ENCODE measurements around the gene GADD45GIP1. TPM values are rescaled to one million over a fixed set of nuclear protein-coding genes. Genes with fewer than 3 reads are reported as not detected.
A peak's percentile ranks its signal among the peaks of the same experiment; 100 is the strongest.

Gene GADD45GIP1
- total RNA-seq, 1 experiment from 2014 or later, result 35.9 TPM

DNA sequence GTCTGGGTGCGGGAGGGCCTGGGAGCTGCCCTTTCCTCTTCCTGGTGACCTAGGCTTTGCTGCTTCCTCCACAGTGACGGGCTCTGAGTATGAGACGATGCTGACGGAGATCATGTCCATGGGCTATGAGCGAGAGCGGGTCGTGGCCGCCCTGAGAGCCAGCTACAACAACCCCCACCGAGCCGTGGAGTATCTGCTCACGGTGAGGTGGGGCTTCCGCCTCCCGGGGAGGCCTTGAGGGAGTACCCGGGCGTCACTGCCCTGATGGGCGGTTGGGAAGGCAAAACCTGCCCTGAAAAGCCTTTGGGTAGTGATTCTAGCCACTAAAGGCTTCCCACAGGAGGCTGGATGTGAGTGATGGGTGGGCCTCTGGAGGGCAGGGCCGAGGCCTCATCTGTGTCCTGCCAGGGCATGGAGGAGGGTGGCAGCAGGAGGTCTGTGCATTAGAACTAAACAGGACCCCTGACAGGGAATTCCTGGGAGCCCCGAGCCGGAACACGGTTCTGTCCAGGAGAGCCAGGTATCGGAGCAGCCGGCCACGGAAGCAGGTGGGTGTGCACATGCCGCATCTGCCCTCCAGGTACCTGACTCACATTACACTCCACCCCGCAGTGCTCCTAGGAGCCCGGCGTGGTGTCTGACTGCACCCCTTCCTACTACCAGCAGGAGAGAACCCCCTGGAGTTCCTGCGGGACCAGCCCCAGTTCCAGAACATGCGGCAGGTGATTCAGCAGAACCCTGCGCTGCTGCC is 8.2 kb downstream of the GADD45GIP1 start:
- Histone ChIP-seq H4K20me1 (ENCODE audit: insufficient read depth) (no peaks in the 10 kb centered on the region; the same call in 1 of the 2 replicates), H3K79me2 (ENCODE audit: insufficient read depth, low read length) (peaks cover 62% of the 10 kb centered on the region), H3K9ac (ENCODE audit: low read length) (no peak overlapping the region), H3K27me3 (ENCODE audit: insufficient read depth, low read length) (no peaks in the 10 kb centered on the region), H3K4me1 (ENCODE audit: control insufficient read depth in 1 of 2, insufficient read depth in 2 of 2, low read length in 2 of 2) (peaks cover 3 to 16% of the 10 kb centered on the region in 2 experiments; a peak in 3 of 4 replicates), H3K27ac (ENCODE audit: low read depth, low read length) (peak overlapping the region; percentile 2; the same call in 1 of the 2 replicates), H3K36me3 (ENCODE audit: control insufficient read depth in 1 of 2, insufficient read depth in 2 of 2, low read length in 2 of 2) (peaks cover 34 to 43% of the 10 kb centered on the region in 2 experiments), H3K4me3 (replicated peaks in 1 of 2; ENCODE audit: low read depth in 1 of 2, low read length in 2 of 2) (no peak overlapping the region), H3K9me2 (ENCODE audit: insufficient read depth) (no peaks in the 10 kb centered on the region), H2AFZ (ENCODE audit: low read depth, low read length, poor library complexity, severe bottlenecking) (no peak overlapping the region), H3K9me3 (ENCODE audit: control insufficient read depth in 1 of 2, insufficient read depth in 1 of 2, low read depth in 1 of 2, low read length in 2 of 2) (no peaks in the 10 kb centered on the region), H3K4me2 (ENCODE audit: low read length) (no peak overlapping the region)
- ChIA-PET RAD21 (ENCODE audit: low non-redundant PET in 1 of 2, low total read pairs in 2 of 2, uncharacterized antibody in 2 of 2, unreplicated experiment in 2 of 2) (no interaction called here), POLR2A (interaction anchor here (1.4 kb wide), 1 partner anchor 333 kb away, joined by 3 read pairs; no protein-coding TSS in a partner anchor), CTCF (interaction anchor here (2.0 kb wide), 1 partner anchor 16 kb away, joined by 6 read pairs; no protein-coding TSS in a partner anchor)
- DNase-seq (ENCODE audit: low read depth, low spot score), result no peak
- no peak for ATAC-seq
- no peak for TF ChIP-seq JUND (IDR thresholded peaks at IDR 0.05)
- no peak for TF ChIP-seq CEBPB (IDR thresholded peaks at IDR 0.05; ENCODE audit: low read depth)
- TF ChIP-seq, protein P1, sequence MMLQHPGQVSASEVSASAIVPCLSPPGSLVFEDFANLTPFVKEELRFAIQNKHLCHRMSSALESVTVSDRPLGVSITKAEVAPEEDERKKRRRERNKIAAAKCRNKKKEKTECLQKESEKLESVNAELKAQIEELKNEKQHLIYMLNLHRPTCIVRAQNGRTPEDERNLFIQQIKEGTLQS (IDR thresholded peaks at IDR 0.05), result no peak
- no peak for TF ChIP-seq CBX3 (IDR thresholded peaks at IDR 0.05; ENCODE audit: low read depth)
- no peak for TF ChIP-seq EZH2 (IDR thresholded peaks at IDR 0.05)
- 0 out of 2 replicates have a peak, but pooled peaks have one; percentile 16 for TF ChIP-seq POLR2AphosphoS5 (IDR thresholded peaks at IDR 0.05; ENCODE audit: low read depth, low read length)
- BruUV-seq (replicated peaks), result no TSS peak
- intact Hi-C loops (cut with micrococcal nuclease), result no loop called here

DNA sequence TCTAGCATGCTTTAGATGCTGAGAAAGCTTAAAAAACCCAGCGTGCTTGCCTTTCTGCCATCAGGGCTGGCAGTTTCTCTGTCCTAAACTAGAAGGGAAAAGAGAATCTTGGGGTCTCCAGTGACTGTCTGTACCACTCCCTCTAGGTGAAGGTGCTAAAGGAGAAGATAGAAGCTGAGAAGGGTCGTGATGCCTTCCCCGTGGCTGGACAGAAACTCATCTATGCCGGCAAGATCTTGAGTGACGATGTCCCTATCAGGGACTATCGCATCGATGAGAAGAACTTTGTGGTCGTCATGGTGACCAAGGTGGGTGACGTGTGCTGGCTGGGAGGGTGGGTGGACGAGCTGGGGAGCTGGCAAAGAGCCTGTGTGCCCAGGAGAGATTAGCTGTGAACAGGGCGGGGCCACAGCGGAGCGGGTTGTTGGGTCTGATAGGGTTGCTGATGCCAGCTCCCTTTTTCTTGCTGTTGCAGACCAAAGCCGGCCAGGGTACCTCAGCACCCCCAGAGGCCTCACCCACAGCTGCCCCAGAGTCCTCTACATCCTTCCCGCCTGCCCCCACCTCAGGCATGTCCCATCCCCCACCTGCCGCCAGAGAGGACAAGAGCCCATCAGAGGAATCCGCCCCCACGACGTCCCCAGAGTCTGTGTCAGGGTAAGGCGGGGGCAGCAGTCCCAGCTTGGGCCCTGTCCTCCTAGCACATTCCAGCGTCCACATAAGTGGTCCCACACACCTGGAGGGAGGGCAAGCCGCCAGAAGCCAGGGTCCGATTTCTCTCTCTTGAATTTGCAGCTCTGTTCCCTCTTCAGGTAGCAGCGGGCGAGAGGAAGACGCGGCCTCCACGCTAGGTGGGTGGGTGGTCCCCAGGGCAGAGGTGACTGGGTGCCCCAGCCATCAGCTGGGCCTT is 9.1 kb downstream of the GADD45GIP1 start:
- TF ChIP-seq ELF1 (IDR thresholded peaks at IDR 0.05; ENCODE audit: borderline replicate concordance, low read depth) (no peak), POLR2AphosphoS5 (IDR thresholded peaks at IDR 0.05; ENCODE audit: low read depth, low read length) (0 out of 2 replicates have a peak, but pooled peaks have one; percentile 9)
- peak overlapping the region; percentile 20 for H3K27ac ChIP-seq (ENCODE audit: low read depth, low read length)
- intact Hi-C loops (cut with micrococcal nuclease), result no loop called here
- DNase-seq (ENCODE audit: low read depth, low spot score) (no peak), ATAC-seq (no peak)
- BruUV-seq (replicated peaks), result no TSS peak
- H3K4me3 ChIP-seq (replicated peaks in 1 of 2; ENCODE audit: low read depth in 1 of 2, low read length in 2 of 2), result no peak overlapping the region; a peak in 1 of 4 replicates
- ChIA-PET CTCF (interaction anchor here (2.0 kb wide), 1 partner anchor 17 kb away, joined by 6 read pairs; no protein-coding TSS in a partner anchor), RAD21 (ENCODE audit: low non-redundant PET in 1 of 2, low total read pairs in 2 of 2, uncharacterized antibody in 2 of 2, unreplicated experiment in 2 of 2) (no interaction called here), POLR2A (interaction anchor here (0.7 to 1.4 kb wide), 2 partner anchors 220 to 334 kb away, joined by 3 read pairs; no protein-coding TSS in a partner anchor)
- peaks cover 38 to 43% of the 10 kb centered on the region in 2 experiments for H3K36me3 ChIP-seq (ENCODE audit: control insufficient read depth in 1 of 2, insufficient read depth in 2 of 2, low read length in 2 of 2)
- peak overlapping the region; percentile 91 for H3K4me2 ChIP-seq (ENCODE audit: low read length)
- H3K9me2 ChIP-seq (ENCODE audit: insufficient read depth), result no peaks in the 10 kb centered on the region
- H3K9ac ChIP-seq (ENCODE audit: low read length), result peak overlapping the region; percentile 93
- H3K27me3 ChIP-seq (ENCODE audit: insufficient read depth, low read length), result no peaks in the 10 kb centered on the region
- H3K9me3 ChIP-seq (ENCODE audit: control insufficient read depth in 1 of 2, insufficient read depth in 1 of 2, low read depth in 1 of 2, low read length in 2 of 2), result no peaks in the 10 kb centered on the region
- no peak overlapping the region for H2AFZ ChIP-seq (ENCODE audit: low read depth, low read length, poor library complexity, severe bottlenecking)
- H3K79me2 ChIP-seq (ENCODE audit: insufficient read depth, low read length), result peaks cover 58% of the 10 kb centered on the region
- no peaks in the 10 kb centered on the region for H4K20me1 ChIP-seq (ENCODE audit: insufficient read depth)
- peaks cover 3 to 21% of the 10 kb centered on the region in 2 experiments; a peak in 3 of 4 replicates for H3K4me1 ChIP-seq (ENCODE audit: control insufficient read depth in 1 of 2, insufficient read depth in 2 of 2, low read length in 2 of 2)
